Diencephalon (tissue), 1 donor: ENCODE data around the gene NDUFS1. TPM values are rescaled to one million over a fixed set of nuclear protein-coding genes. Genes with fewer than 3 reads are reported as not detected.

ENCODE experiments used
- small RNA-seq: library from RNA; depleted of rRNA; stranded (forward); fragments of <200 nt; gene quantifications from one replicate; pipeline ENCODE3, GENCODE V24; 2014
- total RNA-seq: library from RNA; depleted of rRNA; stranded (reverse); fragments of >200 nt; gene quantifications from one replicate; pipeline ENCODE4 v1.2.3, GENCODE V29; 2014

Gene NDUFS1
- 104 TPM for total RNA-seq

DNA sequence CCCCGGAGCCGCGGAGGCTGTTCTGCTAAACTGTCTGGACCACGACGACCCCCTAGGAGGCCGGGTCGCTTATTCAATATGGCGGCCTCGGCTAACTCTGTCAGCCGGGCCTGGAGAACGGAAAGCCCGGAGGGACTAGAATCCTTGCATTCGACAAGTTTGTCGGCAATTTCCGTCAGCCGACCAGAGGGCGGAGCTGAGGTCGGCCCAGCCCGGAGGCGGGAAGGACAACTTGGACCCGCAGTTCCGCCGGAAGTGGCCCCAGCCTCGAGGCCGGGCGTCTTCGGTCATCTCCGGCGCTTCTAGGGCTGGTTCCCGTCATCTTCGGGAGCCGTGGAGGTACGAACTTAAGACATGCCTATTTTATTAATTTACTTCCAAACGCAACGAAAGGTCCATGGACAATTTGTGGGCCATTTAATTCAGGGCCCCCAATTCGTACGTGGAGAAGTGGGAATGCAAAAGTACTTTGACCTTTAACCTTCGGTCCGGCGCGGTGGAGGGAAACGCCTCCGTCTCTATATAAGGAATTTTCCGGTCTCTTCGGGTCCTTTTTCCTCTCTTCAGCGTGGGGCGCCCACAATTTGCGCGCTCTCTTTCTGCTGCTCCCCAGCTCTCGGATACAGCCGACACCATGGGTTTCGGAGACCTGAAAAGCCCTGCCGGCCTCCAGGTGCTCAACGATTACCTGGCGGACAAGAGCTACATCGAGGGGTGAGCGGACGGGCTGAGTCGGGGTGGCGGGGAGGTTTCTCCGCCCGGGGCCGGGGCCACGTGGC lies at the start of gene NDUFS1, which contains the start of gene EEF1B2:
NDUFS1 (minus strand) TSS at position 99 of the 779 bp plus-strand sequence. CDS start 5,766 bp downstream, outside the sequence.
EEF1B2 (plus strand) TSS at position 550 of the 779 bp plus-strand sequence; CDS start at position 635, 85 bp downstream.

DNA sequence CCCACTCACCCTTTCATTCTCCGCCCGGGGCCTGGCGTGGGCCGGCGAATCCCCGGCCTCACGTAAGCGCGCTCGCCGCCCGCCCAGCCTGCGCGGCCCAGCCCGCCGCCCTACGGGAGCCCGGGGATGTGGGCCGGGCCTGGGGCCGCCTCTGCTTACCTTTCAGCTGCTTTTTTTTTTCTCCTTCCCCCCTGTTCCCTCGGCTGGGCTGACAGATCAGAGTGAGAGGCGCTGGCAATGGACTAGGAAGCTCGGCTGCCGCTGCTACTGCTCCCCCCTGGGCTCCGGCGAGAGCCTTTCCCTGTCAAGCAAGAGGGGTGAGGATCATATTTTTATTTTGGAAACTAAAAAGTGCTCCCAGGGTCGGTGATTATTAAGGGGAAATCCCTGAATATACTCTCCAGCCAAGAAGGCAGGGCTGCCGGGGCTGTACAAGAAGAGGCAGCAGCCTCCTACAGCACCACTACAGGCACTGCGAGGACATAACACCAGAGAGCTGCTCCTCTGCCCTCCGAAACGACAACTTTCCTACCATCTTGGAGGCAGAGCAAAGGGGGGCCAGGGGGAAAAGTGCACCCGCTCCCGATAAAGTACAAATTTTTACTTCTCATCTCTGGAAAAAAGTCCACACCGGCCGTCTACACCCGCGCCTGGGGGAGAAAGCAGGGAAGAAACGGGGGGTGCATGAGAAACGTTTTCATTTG lies 73.3 kb downstream of the NDUFS1 start, which contains the start of gene INO80D:
INO80D (minus strand) TSS at position 433 of the 704 bp plus-strand sequence. CDS start 23,158 bp downstream, outside the sequence.

Small RNA genes lying within 50 kb of the gene (small RNA-seq; reads per million reads assigned to genes)
- gene RF00134 (not detected), gene RF02271 (not detected), gene SNORA41 (not detected), gene SNORD51 (not detected)

Other genes with a start within 250 kb of the NDUFS1 start
- 20.8 TPM for gene INO80D, start 73.3 kb downstream of the NDUFS1 start, total RNA-seq
- gene EEF1B2, start 451 bp upstream of the NDUFS1 start, total RNA-seq = 413 TPM
- gene ZDBF2, start 115.2 kb upstream of the NDUFS1 start, total RNA-seq = 44.5 TPM